Measurements from ENCODE around the gene SGTB. TPM values are rescaled to one million over a fixed set of nuclear protein-coding genes. Genes with fewer than 3 reads are reported as not detected.

The SGTB gene
- 2.7 TPM for polyA plus RNA-seq (2013, experiment 1 of 2)
- 2.8 TPM for polyA plus RNA-seq (2013, experiment 2 of 2)

- Histone ChIP-seq H3K4me2 (ENCODE audit: insufficient read depth, low read length, poor library complexity, severe bottlenecking) (peak within 1 kb of the TSS; percentile 73), H4K91ac (ENCODE audit: low read depth, low read length, poor library complexity) (no peak within 1 kb of the TSS), H2BK12ac (ENCODE audit: low read length) (peak within 1 kb of the TSS; percentile 89), H3K23ac (ENCODE audit: low read depth, low read length, poor library complexity) (peak within 1 kb of the TSS; percentile 85), H2BK120ac (ENCODE audit: low read depth, low read length) (no peak within 1 kb of the TSS), H2AK5ac (ENCODE audit: low read depth, low read length) (peak within 1 kb of the TSS; percentile 56), H3K4ac (ENCODE audit: low read length) (peak within 1 kb of the TSS; percentile 37), H2BK5ac (ENCODE audit: low read length) (peak within 1 kb of the TSS; percentile 94), H2BK15ac (ENCODE audit: low read length) (no peak within 1 kb of the TSS), H3K18ac (ENCODE audit: low read length) (peak within 1 kb of the TSS; percentile 98), H3K9ac (ENCODE audit: low read depth, low read length, poor library complexity) (peak within 1 kb of the TSS; percentile 91), H3K9me3 (replicated peaks in 1 of 2; ENCODE audit: control insufficient read depth in 2 of 2, insufficient read depth in 1 of 2, low read depth in 1 of 2, low read length in 2 of 2) (no peaks in the 10 kb centered on the region), H2AFZ (ENCODE audit: low read length) (peak within 1 kb of the TSS; percentile 100), H3K79me1 (ENCODE audit: low read depth, low read length) (peaks cover 5% of the 10 kb centered on the region), H4K8ac (ENCODE audit: low read depth, low read length) (peak within 1 kb of the TSS; percentile 65), H3K36me3 (replicated peaks in 1 of 2; ENCODE audit: control insufficient read depth in 2 of 2, insufficient read depth in 2 of 2, low read length in 2 of 2) (peaks cover 0 to 26% of the 10 kb centered on the region in 2 donors), H3K27me3 (ENCODE audit: control insufficient read depth in 3 of 3, insufficient read depth in 3 of 3, low read depth in 1 of 3, low read length in 3 of 3) (no peaks in the 10 kb centered on the region), H3K4me1 (ENCODE audit: control insufficient read depth in 2 of 2, insufficient read depth in 1 of 2, low read depth in 1 of 2, low read length in 2 of 2) (peaks cover 0 to 5% of the 10 kb centered on the region in 2 donors), H3K14ac (ENCODE audit: low read length) (peak within 1 kb of the TSS; percentile 90), H3K4me3 (ENCODE audit: low read length in 2 of 2) (peak within 1 kb of the TSS; percentile 87 to 91), H3K27ac (replicated peaks; ENCODE audit: low read length) (no peak within 1 kb of the TSS)
- no CpG with 5 or more reads among the region's 92 CpGs for WGBS, 2 donors (ENCODE audit: extremely low coverage in 2 of 2, insufficient read length in 2 of 2, insufficient replicate concordance in 1 of 2)
- DNase-seq (ENCODE audit: low spot score) = peak; percentile 86
Observed at GRCh38 chr5:65721720-65722574, at the start of gene SGTB, which contains the start of gene NLN. Gene SGTB, minus strand, starts transcription at chr5:65722109. Its CDS starts 1,302 bp downstream, at chr5:65720807. Gene NLN, plus strand, starts transcription at chr5:65722205. Its CDS starts 169 bp downstream, at chr5:65722374.

- Histone ChIP-seq H3K27ac (replicated peaks; ENCODE audit: low read length) (no peak overlapping the region), H3K23ac (ENCODE audit: low read depth, low read length, poor library complexity) (no peak overlapping the region), H2BK5ac (ENCODE audit: low read length) (no peak overlapping the region), H2BK120ac (ENCODE audit: low read depth, low read length) (no peak overlapping the region), H2BK12ac (ENCODE audit: low read length) (no peak overlapping the region), H3K18ac (ENCODE audit: low read length) (no peak overlapping the region), H2AFZ (ENCODE audit: low read length) (no peak overlapping the region), H2BK15ac (ENCODE audit: low read length) (no peak overlapping the region), H4K8ac (ENCODE audit: low read depth, low read length) (no peak overlapping the region), H3K4me3 (ENCODE audit: low read length in 2 of 2) (no peak overlapping the region), H3K4me1 (ENCODE audit: control insufficient read depth in 2 of 2, insufficient read depth in 1 of 2, low read depth in 1 of 2, low read length in 2 of 2) (no peaks in the 10 kb centered on the region), H3K27me3 (ENCODE audit: control insufficient read depth in 3 of 3, insufficient read depth in 3 of 3, low read depth in 1 of 3, low read length in 3 of 3) (no peaks in the 10 kb centered on the region), H3K36me3 (replicated peaks in 1 of 2; ENCODE audit: control insufficient read depth in 2 of 2, insufficient read depth in 2 of 2, low read length in 2 of 2) (peaks cover 7 to 25% of the 10 kb centered on the region in 2 donors), H3K79me1 (ENCODE audit: low read depth, low read length) (peaks cover 2% of the 10 kb centered on the region), H3K14ac (ENCODE audit: low read length) (no peak overlapping the region), H4K91ac (ENCODE audit: low read depth, low read length, poor library complexity) (no peak overlapping the region), H3K4ac (ENCODE audit: low read length) (no peak overlapping the region), H2AK5ac (ENCODE audit: low read depth, low read length) (no peak overlapping the region), H3K4me2 (ENCODE audit: insufficient read depth, low read length, poor library complexity, severe bottlenecking) (no peak overlapping the region), H3K9ac (ENCODE audit: low read depth, low read length, poor library complexity) (no peak overlapping the region), H3K9me3 (replicated peaks in 1 of 2; ENCODE audit: control insufficient read depth in 2 of 2, insufficient read depth in 1 of 2, low read depth in 1 of 2, low read length in 2 of 2) (peaks cover 4 to 12% of the 10 kb centered on the region in 2 donors)
- no CpG with 5 or more reads among the region's 2 CpGs for WGBS, 2 donors (ENCODE audit: extremely low coverage in 2 of 2, insufficient read length in 2 of 2, insufficient replicate concordance in 1 of 2)
- DNase-seq (ENCODE audit: low spot score) = no peak
Observed at GRCh38 chr5:65771266-65771665, 49.4 kb upstream of the SGTB start.

- Histone ChIP-seq H3K9me3 (replicated peaks in 1 of 2; ENCODE audit: control insufficient read depth in 2 of 2, insufficient read depth in 1 of 2, low read depth in 1 of 2, low read length in 2 of 2) (peaks cover 4 to 16% of the 10 kb centered on the region in 2 donors), H3K4me1 (ENCODE audit: control insufficient read depth in 2 of 2, insufficient read depth in 1 of 2, low read depth in 1 of 2, low read length in 2 of 2) (no peaks in the 10 kb centered on the region), H2BK12ac (ENCODE audit: low read length) (no peak overlapping the region), H2AK5ac (ENCODE audit: low read depth, low read length) (no peak overlapping the region), H4K8ac (ENCODE audit: low read depth, low read length) (no peak overlapping the region), H3K23ac (ENCODE audit: low read depth, low read length, poor library complexity) (no peak overlapping the region), H3K79me1 (ENCODE audit: low read depth, low read length) (peaks cover 2% of the 10 kb centered on the region), H4K91ac (ENCODE audit: low read depth, low read length, poor library complexity) (no peak overlapping the region), H3K18ac (ENCODE audit: low read length) (no peak overlapping the region), H3K4me2 (ENCODE audit: insufficient read depth, low read length, poor library complexity, severe bottlenecking) (no peak overlapping the region), H2BK15ac (ENCODE audit: low read length) (no peak overlapping the region), H3K9ac (ENCODE audit: low read depth, low read length, poor library complexity) (no peak overlapping the region), H3K14ac (ENCODE audit: low read length) (no peak overlapping the region), H2AFZ (ENCODE audit: low read length) (no peak overlapping the region), H3K36me3 (replicated peaks in 1 of 2; ENCODE audit: control insufficient read depth in 2 of 2, insufficient read depth in 2 of 2, low read length in 2 of 2) (peaks cover 7 to 19% of the 10 kb centered on the region in 2 donors), H2BK5ac (ENCODE audit: low read length) (no peak overlapping the region), H3K4me3 (ENCODE audit: low read length in 2 of 2) (no peak overlapping the region), H3K4ac (ENCODE audit: low read length) (no peak overlapping the region), H3K27ac (replicated peaks; ENCODE audit: low read length) (no peak overlapping the region), H2BK120ac (ENCODE audit: low read depth, low read length) (no peak overlapping the region), H3K27me3 (ENCODE audit: control insufficient read depth in 3 of 3, insufficient read depth in 3 of 3, low read depth in 1 of 3, low read length in 3 of 3) (no peaks in the 10 kb centered on the region)
- WGBS, 2 donors (ENCODE audit: extremely low coverage in 2 of 2, insufficient read length in 2 of 2, insufficient replicate concordance in 1 of 2) = no CpG with 5 or more reads among the region's 1 CpG
- no peak for DNase-seq (ENCODE audit: low spot score)
Observed at GRCh38 chr5:65769539-65769938, 47.6 kb upstream of the SGTB start.

- no peak overlapping the region for H2AFZ ChIP-seq (ENCODE audit: low read length)
- H3K36me3 ChIP-seq (replicated peaks in 1 of 2; ENCODE audit: control insufficient read depth in 2 of 2, insufficient read depth in 2 of 2, low read length in 2 of 2) = peaks cover 7 to 19% of the 10 kb centered on the region in 2 donors
- no peak overlapping the region for H3K23ac ChIP-seq (ENCODE audit: low read depth, low read length, poor library complexity)
- no peak overlapping the region for H3K18ac ChIP-seq (ENCODE audit: low read length)
- H2BK120ac ChIP-seq (ENCODE audit: low read depth, low read length) = no peak overlapping the region
- H3K4me2 ChIP-seq (ENCODE audit: insufficient read depth, low read length, poor library complexity, severe bottlenecking) = no peak overlapping the region
- H2BK12ac ChIP-seq (ENCODE audit: low read length) = no peak overlapping the region
- H3K27ac ChIP-seq (replicated peaks; ENCODE audit: low read length) = no peak overlapping the region
- no peak overlapping the region for H4K8ac ChIP-seq (ENCODE audit: low read depth, low read length)
- WGBS, 2 donors (ENCODE audit: extremely low coverage in 2 of 2, insufficient read length in 2 of 2, insufficient replicate concordance in 1 of 2) = no CpG with 5 or more reads among the region's 7 CpGs
- H3K79me1 ChIP-seq (ENCODE audit: low read depth, low read length) = peaks cover 2% of the 10 kb centered on the region
- H2BK15ac ChIP-seq (ENCODE audit: low read length) = no peak overlapping the region
- no peak for DNase-seq (ENCODE audit: low spot score)
- peaks cover 4 to 16% of the 10 kb centered on the region in 2 donors for H3K9me3 ChIP-seq (replicated peaks in 1 of 2; ENCODE audit: control insufficient read depth in 2 of 2, insufficient read depth in 1 of 2, low read depth in 1 of 2, low read length in 2 of 2)
- H3K4me3 ChIP-seq (ENCODE audit: low read length in 2 of 2) = no peak overlapping the region
- H3K9ac ChIP-seq (ENCODE audit: low read depth, low read length, poor library complexity) = no peak overlapping the region
- H4K91ac ChIP-seq (ENCODE audit: low read depth, low read length, poor library complexity) = no peak overlapping the region
- H3K4me1 ChIP-seq (ENCODE audit: control insufficient read depth in 2 of 2, insufficient read depth in 1 of 2, low read depth in 1 of 2, low read length in 2 of 2) = no peaks in the 10 kb centered on the region
- H3K27me3 ChIP-seq (ENCODE audit: control insufficient read depth in 3 of 3, insufficient read depth in 3 of 3, low read depth in 1 of 3, low read length in 3 of 3) = no peaks in the 10 kb centered on the region
- no peak overlapping the region for H2BK5ac ChIP-seq (ENCODE audit: low read length)
- no peak overlapping the region for H3K4ac ChIP-seq (ENCODE audit: low read length)
- no peak overlapping the region for H2AK5ac ChIP-seq (ENCODE audit: low read depth, low read length)
- no peak overlapping the region for H3K14ac ChIP-seq (ENCODE audit: low read length)
Observed at GRCh38 chr5:65768723-65769346, 46.9 kb upstream of the SGTB start.

Data from neuronal stem cell (in vitro differentiated cells).